HEK293 (cell line): Measurements from ENCODE around the gene RPL22.

Source experiments
- CTCF ChIA-PET: fragments of 350-600 bp; formaldehyde crosslinking; extraction: SDS; loops from one replicate; lab custom pipeline; 2021; ENCODE audit warnings: antibody characterized with exemption; lab: Yijun Ruan, JAX
- POLR2A ChIA-PET: fragments of 300-600 bp; formaldehyde crosslinking; extraction: SDS; loops from one replicate; lab custom pipeline; 2020; ENCODE audit warnings: antibody characterized with exemption, inconsistent platforms; lab: Yijun Ruan, JAX
- H3K27ac ChIP-seq: fragments of 200-500 bp; sonication (Bioruptor generic); 2 replicates; pipeline ENCODE4 v1.5.1; 2014; ENCODE audit warnings: low read depth, low read length, control low read depth, inconsistent platforms; ENCODE audit errors: extremely low read depth
- H3K36me3 ChIP-seq, 2 experiments: fragments of 200-500 bp in 1 of 2; sonication (Bioruptor generic) in 1 of 2; 1 replicate in 1 of 2; 2 replicates in 1 of 2; pipeline ENCODE4 v1.5.1; 2014 to 2017; ENCODE audit warnings: inconsistent platforms in 2 of 2, low read length in 2 of 2; ENCODE audit not compliant: control insufficient read depth in 2 of 2, insufficient read depth in 1 of 2
- H3K4me1 ChIP-seq: fragments of 200-500 bp; sonication (Bioruptor generic); 2 replicates; pipeline ENCODE4 v1.5.1; 2014; ENCODE audit warnings: mild to moderate bottlenecking, low read length, inconsistent platforms; ENCODE audit not compliant: control insufficient read depth, insufficient read depth
- H3K4me3 ChIP-seq: 2 replicates; pipeline ENCODE4 v1.5.1; 2011; ENCODE audit warnings: low read depth, mild to moderate bottlenecking, control low read depth, low read length, moderate library complexity
- H3K9me3 ChIP-seq: fragments of 200-500 bp; sonication (Bioruptor generic); 2 replicates; pipeline ENCODE4 v1.5.1; 2014; ENCODE audit warnings: low read depth, low read length, inconsistent platforms; ENCODE audit not compliant: control insufficient read depth, insufficient read depth
- FEZF1 ChIP-seq: fragments of 450-650 bp; formaldehyde crosslinking; IDR thresholded peaks from 2 replicates; pipeline ENCODE4 v1.5.1; 2016; ENCODE audit warnings: missing biosample characterization, missing genetic modification characterization
- HOXA7 ChIP-seq: sonication (generic); formaldehyde crosslinking; IDR thresholded peaks from 2 replicates; pipeline ENCODE4 v1.8.1; 2022; ENCODE audit warnings: missing genetic modification reagents, borderline replicate concordance
- KLF1 ChIP-seq: fragments of 450-650 bp; formaldehyde crosslinking; IDR thresholded peaks from 2 replicates; pipeline ENCODE4 v1.5.1; 2016; ENCODE audit warnings: missing biosample characterization, missing genetic modification characterization
- OSR2 ChIP-seq: fragments of 450-650 bp; formaldehyde crosslinking; IDR thresholded peaks from 2 replicates; pipeline ENCODE4 v1.5.1; 2016; ENCODE audit warnings: missing biosample characterization, missing genetic modification characterization
- OVOL3 ChIP-seq: fragments of 450-650 bp; formaldehyde crosslinking; IDR thresholded peaks from 2 replicates; pipeline ENCODE4 v1.5.1; 2016; ENCODE audit warnings: missing biosample characterization, missing genetic modification characterization
- PRDM1 ChIP-seq: fragments of 450-650 bp; formaldehyde crosslinking; IDR thresholded peaks from 2 replicates; pipeline ENCODE4; 2016; ENCODE audit warnings: missing biosample characterization, missing genetic modification characterization
- SCRT1 ChIP-seq: fragments of 450-650 bp; formaldehyde crosslinking; IDR thresholded peaks from 2 replicates; pipeline ENCODE4 v1.5.1; 2016; ENCODE audit warnings: missing biosample characterization, missing genetic modification characterization, borderline replicate concordance
- SCRT2 ChIP-seq: fragments of 450-650 bp; formaldehyde crosslinking; IDR thresholded peaks from 2 replicates; pipeline ENCODE4 v1.5.1; 2016; ENCODE audit warnings: missing biosample characterization, missing genetic modification characterization
- ZNF114 ChIP-seq: fragments of 450-650 bp; formaldehyde crosslinking; IDR thresholded peaks from 2 replicates; pipeline ENCODE4 v1.5.0; 2017; ENCODE audit warnings: missing biosample characterization, missing genetic modification characterization
- ZNF146 ChIP-seq: fragments of 450-650 bp; formaldehyde crosslinking; IDR thresholded peaks from 2 replicates; pipeline ENCODE4 v1.5.1; 2016; ENCODE audit warnings: missing biosample characterization, missing genetic modification characterization
- ZNF19 ChIP-seq: fragments of 450-650 bp; formaldehyde crosslinking; IDR thresholded peaks from 2 replicates; pipeline ENCODE4; 2016; ENCODE audit warnings: missing biosample characterization, missing genetic modification characterization, low read depth
- ZNF221 ChIP-seq: fragments of 450-650 bp; formaldehyde crosslinking; IDR thresholded peaks from 2 replicates; pipeline ENCODE4 v1.5.1; 2017; ENCODE audit warnings: missing biosample characterization, missing genetic modification characterization, borderline replicate concordance
- ZNF248 ChIP-seq: fragments of 450-650 bp; formaldehyde crosslinking; IDR thresholded peaks from 2 replicates; pipeline ENCODE4 v1.5.1; 2017; ENCODE audit warnings: missing biosample characterization, missing genetic modification characterization
- ZNF292 ChIP-seq: fragments of 450-650 bp; formaldehyde crosslinking; IDR thresholded peaks from 2 replicates; pipeline ENCODE4 v1.5.1; 2016; ENCODE audit warnings: low read depth, missing biosample characterization, missing genetic modification characterization, borderline replicate concordance
- ZNF324 ChIP-seq: fragments of 450-650 bp; formaldehyde crosslinking; IDR thresholded peaks from 2 replicates; pipeline ENCODE4 v1.5.1; 2016; ENCODE audit warnings: missing biosample characterization, missing genetic modification characterization
- ZNF354C ChIP-seq: fragments of 450-650 bp; formaldehyde crosslinking; IDR thresholded peaks from 2 replicates; pipeline ENCODE4 v1.5.1; 2016; ENCODE audit warnings: missing biosample characterization, missing genetic modification characterization, low read depth, borderline replicate concordance
- ZNF394 ChIP-seq: fragments of 450-650 bp; formaldehyde crosslinking; IDR thresholded peaks from 2 replicates; pipeline ENCODE4 v1.5.1; 2016; ENCODE audit warnings: missing biosample characterization, missing genetic modification characterization, mild to moderate bottlenecking, moderate library complexity, borderline replicate concordance
- ZNF426 ChIP-seq: fragments of 450-650 bp; formaldehyde crosslinking; IDR thresholded peaks from 2 replicates; pipeline ENCODE4 v1.5.1; 2017; ENCODE audit warnings: missing biosample characterization, missing genetic modification characterization, mild to moderate bottlenecking, inconsistent platforms, moderate library complexity
- ZNF626 ChIP-seq: fragments of 450-650 bp; sonication (Bioruptor Pico); formaldehyde crosslinking; IDR thresholded peaks from 2 replicates; pipeline ENCODE4 v1.5.1; 2018; ENCODE audit warnings: missing biosample characterization, missing genetic modification characterization, inconsistent platforms
- ZNF654 ChIP-seq: fragments of 450-650 bp; formaldehyde crosslinking; IDR thresholded peaks from 2 replicates; pipeline ENCODE4 v1.5.1; 2016; ENCODE audit warnings: low read depth, missing biosample characterization, missing genetic modification characterization
- ZNF658 ChIP-seq: fragments of 450-650 bp; formaldehyde crosslinking; IDR thresholded peaks from 2 replicates; pipeline ENCODE4; 2016; ENCODE audit warnings: missing biosample characterization, missing genetic modification characterization
- ZSCAN16 ChIP-seq: fragments of 450-650 bp; formaldehyde crosslinking; IDR thresholded peaks from 2 replicates; pipeline ENCODE4 v1.5.1; 2016; ENCODE audit warnings: missing biosample characterization, missing genetic modification characterization
- TF ChIP-seq, protein P1 (sequence below): fragments of 450-650 bp; formaldehyde crosslinking; IDR thresholded peaks from 2 replicates; pipeline ENCODE4 v1.5.1; 2016; ENCODE audit warnings: missing biosample characterization, missing genetic modification characterization
- TF ChIP-seq, protein P2 (sequence below): fragments of 450-650 bp; formaldehyde crosslinking; IDR thresholded peaks from 2 replicates; pipeline ENCODE4 v1.5.1; 2017; ENCODE audit warnings: missing biosample characterization, missing genetic modification characterization
- TF ChIP-seq, protein P3 (sequence below): fragments of 450-650 bp; formaldehyde crosslinking; IDR thresholded peaks from 2 replicates; pipeline ENCODE4 v1.5.1; 2016; ENCODE audit warnings: missing biosample characterization, missing genetic modification characterization
- TF ChIP-seq, protein P4 (sequence below): fragments of 450-650 bp; formaldehyde crosslinking; IDR thresholded peaks from 2 replicates; pipeline ENCODE4 v1.5.1; 2016; ENCODE audit warnings: missing biosample characterization, missing genetic modification characterization, borderline replicate concordance
- TF ChIP-seq, protein P5 (sequence below): fragments of 450-650 bp; formaldehyde crosslinking; conservative IDR thresholded peaks from 2 replicates; pipeline ENCODE4 v1.5.1; 2016; ENCODE audit warnings: low read depth, missing biosample characterization, missing genetic modification characterization

Gene RPL22

DNA sequence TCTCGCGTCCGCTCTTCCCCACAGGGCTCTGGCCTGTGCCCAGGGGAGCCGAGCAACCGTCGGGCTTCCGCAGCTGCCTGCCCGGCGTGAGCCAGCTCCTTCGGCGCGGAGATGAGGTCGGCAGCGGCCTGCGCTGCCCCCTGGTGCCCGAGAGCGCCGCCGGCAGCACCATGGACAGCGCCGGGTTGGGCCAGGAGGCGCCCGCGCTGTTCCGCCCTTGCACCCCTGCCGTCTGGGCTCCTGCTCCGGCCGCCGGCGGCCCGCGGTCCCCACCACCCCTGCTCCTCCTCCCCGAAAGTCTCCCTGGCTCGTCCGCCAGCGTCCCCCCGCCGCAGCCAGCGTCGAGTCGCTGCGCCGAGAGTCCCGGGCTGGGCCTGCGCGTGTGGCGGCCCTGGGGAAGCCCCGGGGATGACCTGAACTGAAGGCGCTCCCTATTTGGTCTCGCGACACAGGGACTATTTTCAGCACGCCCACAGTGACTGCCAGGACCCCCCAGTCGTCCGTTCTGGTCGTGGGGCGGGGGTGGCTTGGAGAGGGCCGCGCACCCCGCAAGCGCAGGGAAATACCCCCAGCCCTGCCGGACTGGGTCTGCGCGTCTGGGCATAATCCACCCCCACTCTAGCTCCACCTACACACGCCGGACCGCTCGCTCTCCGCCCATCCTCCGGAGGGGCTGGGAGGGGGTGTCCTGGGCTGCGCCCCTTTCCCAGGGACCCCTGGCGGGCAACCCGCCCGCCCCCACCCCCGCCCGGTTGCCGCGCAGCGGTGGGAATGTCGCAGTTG lies 45.9 kb upstream of the RPL22 start (continued):
- TF ChIP-seq SCRT2 (tag by site-specific recombination), result no peak
- TF ChIP-seq ZNF324 (tag by site-specific recombination), result no peak
- no peak for TF ChIP-seq ZNF292 (tag by site-specific recombination)
- TF ChIP-seq SCRT1, result no peak
- peak; percentile 31; the same call in 1 of the 2 replicates for TF ChIP-seq KLF1 (tag by site-specific recombination)
- no peak for TF ChIP-seq ZNF658 (tag by site-specific recombination)
- TF ChIP-seq ZNF426, result no peak
- TF ChIP-seq, protein P1, sequence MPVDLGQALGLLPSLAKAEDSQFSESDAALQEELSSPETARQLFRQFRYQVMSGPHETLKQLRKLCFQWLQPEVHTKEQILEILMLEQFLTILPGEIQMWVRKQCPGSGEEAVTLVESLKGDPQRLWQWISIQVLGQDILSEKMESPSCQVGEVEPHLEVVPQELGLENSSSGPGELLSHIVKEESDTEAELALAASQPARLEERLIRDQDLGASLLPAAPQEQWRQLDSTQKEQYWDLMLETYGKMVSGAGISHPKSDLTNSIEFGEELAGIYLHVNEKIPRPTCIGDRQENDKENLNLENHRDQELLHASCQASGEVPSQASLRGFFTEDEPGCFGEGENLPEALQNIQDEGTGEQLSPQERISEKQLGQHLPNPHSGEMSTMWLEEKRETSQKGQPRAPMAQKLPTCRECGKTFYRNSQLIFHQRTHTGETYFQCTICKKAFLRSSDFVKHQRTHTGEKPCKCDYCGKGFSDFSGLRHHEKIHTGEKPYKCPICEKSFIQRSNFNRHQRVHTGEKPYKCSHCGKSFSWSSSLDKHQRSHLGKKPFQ (tag by site-specific recombination), result no peak
- peak; percentile 5; the same call in 1 of the 2 replicates for TF ChIP-seq ZNF146
- no peak for TF ChIP-seq OVOL3
- no peak for TF ChIP-seq ZNF221 (tag by site-specific recombination)
- no peak for TF ChIP-seq ZNF654 (tag by site-specific recombination)
- no peak for TF ChIP-seq FEZF1 (tag by site-specific recombination)
- TF ChIP-seq PRDM1 (tag by site-specific recombination), result no peak
- no peak for TF ChIP-seq ZNF248 (tag by site-specific recombination)
- TF ChIP-seq, protein P2, sequence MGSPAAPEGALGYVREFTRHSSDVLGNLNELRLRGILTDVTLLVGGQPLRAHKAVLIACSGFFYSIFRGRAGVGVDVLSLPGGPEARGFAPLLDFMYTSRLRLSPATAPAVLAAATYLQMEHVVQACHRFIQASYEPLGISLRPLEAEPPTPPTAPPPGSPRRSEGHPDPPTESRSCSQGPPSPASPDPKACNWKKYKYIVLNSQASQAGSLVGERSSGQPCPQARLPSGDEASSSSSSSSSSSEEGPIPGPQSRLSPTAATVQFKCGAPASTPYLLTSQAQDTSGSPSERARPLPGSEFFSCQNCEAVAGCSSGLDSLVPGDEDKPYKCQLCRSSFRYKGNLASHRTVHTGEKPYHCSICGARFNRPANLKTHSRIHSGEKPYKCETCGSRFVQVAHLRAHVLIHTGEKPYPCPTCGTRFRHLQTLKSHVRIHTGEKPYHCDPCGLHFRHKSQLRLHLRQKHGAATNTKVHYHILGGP (tag by site-specific recombination), result no peak

DNA sequence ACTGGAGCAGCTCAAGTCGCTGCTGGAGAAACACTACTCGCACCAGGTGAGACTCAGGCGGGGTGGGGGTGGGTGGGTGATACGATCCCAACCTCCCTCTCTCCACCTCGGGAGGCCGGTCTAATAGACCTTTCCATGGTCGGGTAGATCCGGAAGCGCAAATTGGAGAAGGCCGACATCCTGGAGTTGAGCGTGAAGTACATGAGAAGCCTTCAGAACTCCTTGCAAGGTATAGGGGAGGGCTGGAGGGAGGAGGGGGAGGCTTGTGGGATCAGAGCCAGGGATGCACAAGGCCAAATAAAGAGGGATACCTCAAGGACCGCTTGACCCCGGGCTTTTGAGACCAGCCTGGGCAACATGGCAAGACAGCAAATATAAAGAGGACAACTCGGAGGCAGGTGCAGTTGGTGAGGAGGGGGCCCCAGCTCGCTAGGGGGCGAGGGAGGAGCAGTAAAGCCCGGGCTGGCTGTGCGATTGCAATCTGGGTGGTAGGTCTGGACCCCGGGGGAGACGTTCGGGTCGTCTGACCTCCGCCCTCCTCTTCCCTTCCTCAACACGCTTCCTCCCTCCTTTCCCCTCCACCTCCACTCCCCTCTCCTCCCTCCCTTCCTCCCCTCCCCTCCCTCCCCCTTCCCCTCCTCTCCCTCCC lies 45.1 kb upstream of the RPL22 start:
- TF ChIP-seq ZNF19 (tag by site-specific recombination) (no peak), KLF1 (tag by site-specific recombination) (no peak), OSR2 (tag by site-specific recombination) (no peak), HOXA7 (CRISPR knock-in tag) (no peak), ZSCAN16 (no peak), ZNF626 (tag by site-specific recombination) (no peak), ZNF354C (tag by site-specific recombination) (no peak), ZNF394 (tag by site-specific recombination) (no peak), ZNF114 (tag by site-specific recombination) (no peak)
- TF ChIP-seq, protein P3, sequence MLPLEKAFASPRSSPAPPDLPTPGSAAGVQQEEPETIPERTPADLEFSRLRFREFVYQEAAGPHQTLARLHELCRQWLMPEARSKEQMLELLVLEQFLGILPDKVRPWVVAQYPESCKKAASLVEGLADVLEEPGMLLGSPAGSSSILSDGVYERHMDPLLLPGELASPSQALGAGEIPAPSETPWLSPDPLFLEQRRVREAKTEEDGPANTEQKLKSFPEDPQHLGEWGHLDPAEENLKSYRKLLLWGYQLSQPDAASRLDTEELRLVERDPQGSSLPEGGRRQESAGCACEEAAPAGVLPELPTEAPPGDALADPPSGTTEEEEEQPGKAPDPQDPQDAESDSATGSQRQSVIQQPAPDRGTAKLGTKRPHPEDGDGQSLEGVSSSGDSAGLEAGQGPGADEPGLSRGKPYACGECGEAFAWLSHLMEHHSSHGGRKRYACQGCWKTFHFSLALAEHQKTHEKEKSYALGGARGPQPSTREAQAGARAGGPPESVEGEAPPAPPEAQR (tag by site-specific recombination), result no peak
- TF ChIP-seq, protein P4, sequence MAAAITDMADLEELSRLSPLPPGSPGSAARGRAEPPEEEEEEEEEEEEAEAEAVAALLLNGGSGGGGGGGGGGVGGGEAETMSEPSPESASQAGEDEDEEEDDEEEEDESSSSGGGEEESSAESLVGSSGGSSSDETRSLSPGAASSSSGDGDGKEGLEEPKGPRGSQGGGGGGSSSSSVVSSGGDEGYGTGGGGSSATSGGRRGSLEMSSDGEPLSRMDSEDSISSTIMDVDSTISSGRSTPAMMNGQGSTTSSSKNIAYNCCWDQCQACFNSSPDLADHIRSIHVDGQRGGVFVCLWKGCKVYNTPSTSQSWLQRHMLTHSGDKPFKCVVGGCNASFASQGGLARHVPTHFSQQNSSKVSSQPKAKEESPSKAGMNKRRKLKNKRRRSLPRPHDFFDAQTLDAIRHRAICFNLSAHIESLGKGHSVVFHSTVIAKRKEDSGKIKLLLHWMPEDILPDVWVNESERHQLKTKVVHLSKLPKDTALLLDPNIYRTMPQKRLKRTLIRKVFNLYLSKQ (tag by site-specific recombination), result no peak
- TF ChIP-seq, protein P5, sequence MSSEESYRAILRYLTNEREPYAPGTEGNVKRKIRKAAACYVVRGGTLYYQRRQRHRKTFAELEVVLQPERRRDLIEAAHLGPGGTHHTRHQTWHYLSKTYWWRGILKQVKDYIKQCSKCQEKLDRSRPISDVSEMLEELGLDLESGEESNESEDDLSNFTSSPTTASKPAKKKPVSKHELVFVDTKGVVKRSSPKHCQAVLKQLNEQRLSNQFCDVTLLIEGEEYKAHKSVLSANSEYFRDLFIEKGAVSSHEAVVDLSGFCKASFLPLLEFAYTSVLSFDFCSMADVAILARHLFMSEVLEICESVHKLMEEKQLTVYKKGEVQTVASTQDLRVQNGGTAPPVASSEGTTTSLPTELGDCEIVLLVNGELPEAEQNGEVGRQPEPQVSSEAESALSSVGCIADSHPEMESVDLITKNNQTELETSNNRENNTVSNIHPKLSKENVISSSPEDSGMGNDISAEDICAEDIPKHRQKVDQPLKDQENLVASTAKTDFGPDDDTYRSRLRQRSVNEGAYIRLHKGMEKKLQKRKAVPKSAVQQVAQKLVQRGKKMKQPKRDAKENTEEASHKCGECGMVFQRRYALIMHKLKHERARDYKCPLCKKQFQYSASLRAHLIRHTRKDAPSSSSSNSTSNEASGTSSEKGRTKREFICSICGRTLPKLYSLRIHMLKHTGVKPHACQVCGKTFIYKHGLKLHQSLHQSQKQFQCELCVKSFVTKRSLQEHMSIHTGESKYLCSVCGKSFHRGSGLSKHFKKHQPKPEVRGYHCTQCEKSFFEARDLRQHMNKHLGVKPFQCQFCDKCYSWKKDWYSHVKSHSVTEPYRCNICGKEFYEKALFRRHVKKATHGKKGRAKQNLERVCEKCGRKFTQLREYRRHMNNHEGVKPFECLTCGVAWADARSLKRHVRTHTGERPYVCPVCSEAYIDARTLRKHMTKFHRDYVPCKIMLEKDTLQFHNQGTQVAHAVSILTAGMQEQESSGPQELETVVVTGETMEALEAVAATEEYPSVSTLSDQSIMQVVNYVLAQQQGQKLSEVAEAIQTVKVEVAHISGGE (tag by site-specific recombination), result no peak
- TF ChIP-seq, all 188 proteins: peak for 0
- H3K9me3 ChIP-seq, result no peaks in the 10 kb centered on the region
- H3K4me3 ChIP-seq, result no peak overlapping the region
- ChIA-PET POLR2A (interaction anchor here (0.6 to 1.6 kb wide), 2 partner anchors 9 to 181 kb away, joined by 3 to 13 read pairs; partner anchors contain the start of gene ICMT), CTCF (interaction anchor here (0.6 to 9.2 kb wide), 11 partner anchors 43 to 1274 kb away, joined by 3 to 181 read pairs (median 5); no protein-coding TSS in a partner anchor)
- H3K36me3 ChIP-seq, result no peaks in the 10 kb centered on the region
- no peak overlapping the region for H3K27ac ChIP-seq
- no peaks in the 10 kb centered on the region; the same call in 1 of the 2 replicates for H3K4me1 ChIP-seq
